HFFc6 (cell line): ENCODE data around the gene GTF3C6. TPM values are rescaled to one million over a fixed set of nuclear protein-coding genes. Genes with fewer than 3 reads are reported as not detected.
"Not testable (repeated sequence)": the region's sequence is repeated elsewhere in the genome, so short reads cannot be mapped to it uniquely, and the experiment has no call there.

ENCODE experiments used
- DNase-seq: peaks from one replicate; pipeline ENCODE4 v3.0.0-alpha.2; 2018
- H3K27ac Mint-ChIP-seq: 2 replicates; pipeline ENCODE4 v1.8.0; 2020; ENCODE audit warnings: mild to moderate bottlenecking, mixed read lengths
- H3K27me3 Mint-ChIP-seq: 2 replicates; pipeline ENCODE4 v1.8.0; 2021; ENCODE audit warnings: mild to moderate bottlenecking, moderate library complexity, mixed read lengths; ENCODE audit not compliant: insufficient read depth
- H3K36me3 Mint-ChIP-seq: 2 replicates; pipeline ENCODE4 v1.8.0; 2021; ENCODE audit warnings: low read depth, mixed read lengths
- H3K4me1 Mint-ChIP-seq: 2 replicates; pipeline ENCODE4 v1.8.0; 2020; ENCODE audit warnings: low read depth, mixed read lengths
- H3K4me3 Mint-ChIP-seq: 2 replicates; pipeline ENCODE4 v1.8.0; 2020; ENCODE audit warnings: mild to moderate bottlenecking, moderate library complexity, mixed read lengths
- H3K9me3 Mint-ChIP-seq: 2 replicates; pipeline ENCODE4 v1.8.0; 2020; ENCODE audit warnings: mild to moderate bottlenecking, mixed read lengths
- total RNA-seq, 6 experiments: library from RNA; stranded (reverse); fragmentation: NEBNext Ultra II Directional; extraction: Animal tissue kit (Norgen Biotek cat#: 25700); gene quantifications; 2 replicates in 1 of 6; 3 replicates in 5 of 6; pipeline ENCODE4 v1.2.3, GENCODE V29; 2021
- TF ChIP-seq, protein P1 (sequence below): fragments of 200-600 bp; sonication (generic); IDR thresholded peaks from 2 replicates; pipeline ENCODE4 v1.5.0; 2021; ENCODE audit warnings: antibody characterized with exemption, mild to moderate bottlenecking

GTF3C6 gene
- total RNA-seq, 6 experiments from 2014 or later, result 119 to 134 (median 127) TPM

- no peak for DNase-seq
- Mint-ChIP-seq H3K27me3 (no peaks in the 10 kb centered on the region; the same call in 1 of the 2 replicates), H3K27ac (no peak overlapping the region), H3K4me1 (peaks cover 7% of the 10 kb centered on the region), H3K36me3 (peaks cover 24% of the 10 kb centered on the region), H3K4me3 (no peak overlapping the region), H3K9me3 (no peaks in the 10 kb centered on the region)
- TF ChIP-seq, protein P1, sequence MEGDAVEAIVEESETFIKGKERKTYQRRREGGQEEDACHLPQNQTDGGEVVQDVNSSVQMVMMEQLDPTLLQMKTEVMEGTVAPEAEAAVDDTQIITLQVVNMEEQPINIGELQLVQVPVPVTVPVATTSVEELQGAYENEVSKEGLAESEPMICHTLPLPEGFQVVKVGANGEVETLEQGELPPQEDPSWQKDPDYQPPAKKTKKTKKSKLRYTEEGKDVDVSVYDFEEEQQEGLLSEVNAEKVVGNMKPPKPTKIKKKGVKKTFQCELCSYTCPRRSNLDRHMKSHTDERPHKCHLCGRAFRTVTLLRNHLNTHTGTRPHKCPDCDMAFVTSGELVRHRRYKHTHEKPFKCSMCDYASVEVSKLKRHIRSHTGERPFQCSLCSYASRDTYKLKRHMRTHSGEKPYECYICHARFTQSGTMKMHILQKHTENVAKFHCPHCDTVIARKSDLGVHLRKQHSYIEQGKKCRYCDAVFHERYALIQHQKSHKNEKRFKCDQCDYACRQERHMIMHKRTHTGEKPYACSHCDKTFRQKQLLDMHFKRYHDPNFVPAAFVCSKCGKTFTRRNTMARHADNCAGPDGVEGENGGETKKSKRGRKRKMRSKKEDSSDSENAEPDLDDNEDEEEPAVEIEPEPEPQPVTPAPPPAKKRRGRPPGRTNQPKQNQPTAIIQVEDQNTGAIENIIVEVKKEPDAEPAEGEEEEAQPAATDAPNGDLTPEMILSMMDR, result no peak
These were observed 57.1 kb downstream of the GTF3C6 start for GRCh38 chr6:111015389-111016124.

GRCh38 chr6:111017241-111017640 is 58.7 kb downstream of the GTF3C6 start:
- not testable (repeated sequence) for H3K27me3 Mint-ChIP-seq, H3K4me3 Mint-ChIP-seq, H3K9me3 Mint-ChIP-seq, H3K27ac Mint-ChIP-seq, DNase-seq, H3K4me1 Mint-ChIP-seq
- H3K36me3 Mint-ChIP-seq, result peaks cover 19% of the 10 kb centered on the region

Other genes with a start within 250 kb of the GTF3C6 start
- gene CDK19, start 143.2 kb upstream of the GTF3C6 start, total RNA-seq, result 10 to 100 TPM; 18.6 to 22.4 (median 20.0) TPM
- 100 to 1,000 TPM in 5 of 6 experiments, 10 to 100 TPM in 1; 86.4 to 119 (median 109) TPM for gene AMD1, start 83.9 kb upstream of the GTF3C6 start, total RNA-seq
- gene RPF2, start 23.3 kb downstream of the GTF3C6 start, total RNA-seq, result 10 to 100 TPM; 39.3 to 48.7 (median 40.9) TPM
- gene SLC16A10, start 128.8 kb downstream of the GTF3C6 start, total RNA-seq, result not detected